ENCODE results near the gene UQCC2.

UQCC2 gene

DNA sequence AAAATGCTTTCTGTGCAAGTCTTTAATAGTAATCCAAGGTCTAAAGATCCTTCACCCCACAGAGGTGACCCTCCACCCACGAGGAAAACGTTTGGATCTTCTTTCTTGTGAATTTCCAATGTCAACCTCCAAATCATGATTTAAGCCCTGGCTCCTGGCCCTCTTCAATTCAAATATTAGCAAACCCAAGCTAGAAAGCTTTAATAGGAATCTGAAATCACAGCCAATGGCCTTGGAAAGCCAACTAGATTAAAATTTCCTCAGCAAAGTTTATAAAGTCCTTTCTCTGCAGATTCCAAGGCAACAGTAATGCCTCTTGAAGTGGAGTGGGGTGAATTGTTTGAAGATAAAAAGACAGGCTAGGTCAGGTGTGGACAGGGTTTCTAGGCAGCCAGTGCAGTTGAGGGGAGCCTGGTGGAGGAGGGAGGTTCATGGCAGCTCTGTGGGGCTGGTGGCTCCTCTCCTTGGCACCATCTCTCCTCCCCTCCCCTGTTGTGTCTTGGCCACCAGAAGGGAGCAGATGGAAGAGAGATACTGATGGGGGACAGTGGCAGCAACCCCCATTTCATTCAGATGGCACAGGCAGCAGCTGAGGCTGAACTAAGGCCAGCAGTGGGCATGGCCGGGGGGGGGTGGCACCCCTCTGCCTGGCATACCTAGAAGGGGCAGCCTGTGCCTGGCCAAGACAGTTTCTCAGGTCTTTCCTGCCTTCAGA, 12.0 kb upstream of the UQCC2 start:
- no peaks in the 10 kb centered on the region for H3K9me3 ChIP-seq (ENCODE audit: low read length)
- TF ChIP-seq, protein P1, sequence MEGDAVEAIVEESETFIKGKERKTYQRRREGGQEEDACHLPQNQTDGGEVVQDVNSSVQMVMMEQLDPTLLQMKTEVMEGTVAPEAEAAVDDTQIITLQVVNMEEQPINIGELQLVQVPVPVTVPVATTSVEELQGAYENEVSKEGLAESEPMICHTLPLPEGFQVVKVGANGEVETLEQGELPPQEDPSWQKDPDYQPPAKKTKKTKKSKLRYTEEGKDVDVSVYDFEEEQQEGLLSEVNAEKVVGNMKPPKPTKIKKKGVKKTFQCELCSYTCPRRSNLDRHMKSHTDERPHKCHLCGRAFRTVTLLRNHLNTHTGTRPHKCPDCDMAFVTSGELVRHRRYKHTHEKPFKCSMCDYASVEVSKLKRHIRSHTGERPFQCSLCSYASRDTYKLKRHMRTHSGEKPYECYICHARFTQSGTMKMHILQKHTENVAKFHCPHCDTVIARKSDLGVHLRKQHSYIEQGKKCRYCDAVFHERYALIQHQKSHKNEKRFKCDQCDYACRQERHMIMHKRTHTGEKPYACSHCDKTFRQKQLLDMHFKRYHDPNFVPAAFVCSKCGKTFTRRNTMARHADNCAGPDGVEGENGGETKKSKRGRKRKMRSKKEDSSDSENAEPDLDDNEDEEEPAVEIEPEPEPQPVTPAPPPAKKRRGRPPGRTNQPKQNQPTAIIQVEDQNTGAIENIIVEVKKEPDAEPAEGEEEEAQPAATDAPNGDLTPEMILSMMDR (IDR thresholded peaks at IDR 0.05; ENCODE audit: low read length), result no peak
- H3K9ac ChIP-seq (ENCODE audit: low read length), result no peak overlapping the region
- no peaks in the 10 kb centered on the region; the same call in 1 of the 2 replicates for H3K27me3 ChIP-seq (ENCODE audit: insufficient read depth, low read length)
- no peak overlapping the region for H2AFZ ChIP-seq (ENCODE audit: low read length)
- no peaks in the 10 kb centered on the region for H4K20me1 ChIP-seq (ENCODE audit: insufficient read depth, low read length)
- no peaks in the 10 kb centered on the region for H3K9me2 ChIP-seq (ENCODE audit: low read depth, low read length)
- H3F3A ChIP-seq (ENCODE audit: insufficient read depth, low read length), result no peaks in the 10 kb centered on the region
- no peak overlapping the region for H3K4me2 ChIP-seq (ENCODE audit: low read length)
- H3K4me1 ChIP-seq (ENCODE audit: insufficient read depth, low read length, severe bottlenecking), result no peaks in the 10 kb centered on the region
- no peak overlapping the region for H3K27ac ChIP-seq (ENCODE audit: low read depth, low read length, poor library complexity, severe bottlenecking)
- no peaks in the 10 kb centered on the region for H3K36me3 ChIP-seq (ENCODE audit: insufficient read depth, low read length)
- no peaks in the 10 kb centered on the region for H3K79me2 ChIP-seq (ENCODE audit: insufficient read depth, low read length)
- no peak overlapping the region for H3K4me3 ChIP-seq (ENCODE audit: low read depth, low read length, poor library complexity, severe bottlenecking)

DNA sequence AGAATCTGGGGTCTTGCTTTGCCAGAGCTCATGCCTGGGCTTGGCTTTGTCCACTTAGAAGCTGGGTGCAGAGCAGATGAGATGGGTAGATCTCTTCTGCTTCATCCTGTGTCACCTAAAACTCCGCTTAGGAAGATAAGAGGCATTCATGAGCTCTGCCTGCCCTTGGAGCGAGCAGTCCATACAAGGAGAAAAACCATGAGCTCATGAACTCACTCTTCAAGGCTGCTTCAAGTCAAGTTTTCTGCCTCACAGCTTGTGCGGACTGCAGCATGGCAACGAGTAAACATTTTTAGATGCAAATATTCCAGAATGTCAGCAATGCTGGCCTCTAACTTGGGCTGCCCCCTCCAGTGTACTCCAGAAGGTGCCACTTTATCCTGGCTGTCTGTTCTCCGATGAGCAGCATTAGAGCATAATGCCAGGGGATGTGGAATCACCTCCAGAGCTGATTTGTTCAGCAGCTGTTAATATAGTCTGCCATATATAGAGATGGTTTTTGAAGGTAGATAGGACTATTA, 10.7 kb upstream of the UQCC2 start:
- no peaks in the 10 kb centered on the region for H3K9me3 ChIP-seq (ENCODE audit: low read length)
- no peak overlapping the region for H3K4me2 ChIP-seq (ENCODE audit: low read length)
- TF ChIP-seq, protein P1 (IDR thresholded peaks at IDR 0.05; ENCODE audit: low read length), result no peak
- TF ChIP-seq EZH2 (IDR thresholded peaks at IDR 0.05; ENCODE audit: borderline replicate concordance, low read length), result no peak
- no peak overlapping the region for H2AFZ ChIP-seq (ENCODE audit: low read length)
- no peaks in the 10 kb centered on the region for H3K9me2 ChIP-seq (ENCODE audit: low read depth, low read length)
- H3K4me3 ChIP-seq (ENCODE audit: low read depth, low read length, poor library complexity, severe bottlenecking), result no peak overlapping the region
- H3K27me3 ChIP-seq (ENCODE audit: insufficient read depth, low read length), result no peaks in the 10 kb centered on the region; the same call in 1 of the 2 replicates
- H4K20me1 ChIP-seq (ENCODE audit: insufficient read depth, low read length), result no peaks in the 10 kb centered on the region
- no peak overlapping the region for H3K9ac ChIP-seq (ENCODE audit: low read length)
- no peaks in the 10 kb centered on the region for H3F3A ChIP-seq (ENCODE audit: insufficient read depth, low read length)
- no peak overlapping the region for H3K27ac ChIP-seq (ENCODE audit: low read depth, low read length, poor library complexity, severe bottlenecking)
- H3K36me3 ChIP-seq (ENCODE audit: insufficient read depth, low read length), result no peaks in the 10 kb centered on the region
- no peaks in the 10 kb centered on the region for H3K79me2 ChIP-seq (ENCODE audit: insufficient read depth, low read length)
- no peaks in the 10 kb centered on the region for H3K4me1 ChIP-seq (ENCODE audit: insufficient read depth, low read length, severe bottlenecking)

DNA sequence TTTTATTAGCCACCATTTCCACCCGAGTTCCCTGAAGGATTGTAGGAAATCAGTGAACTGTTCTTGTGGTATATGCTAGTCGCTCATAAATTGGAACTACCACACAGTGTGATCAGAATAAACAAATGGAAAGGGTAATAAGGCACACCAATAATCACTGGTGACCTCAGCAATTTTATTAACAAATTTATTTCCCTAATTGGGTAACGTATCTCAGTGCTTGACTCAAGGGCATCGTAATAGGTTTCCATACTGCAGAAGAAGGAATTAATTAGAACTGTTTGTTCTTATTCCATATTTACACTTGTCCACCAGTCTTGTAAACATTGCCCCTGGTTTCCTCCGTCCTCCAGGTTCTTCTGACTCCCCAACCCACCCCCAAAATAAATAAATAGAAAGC, 10.0 kb upstream of the UQCC2 start:
- Histone ChIP-seq H3K4me2 (ENCODE audit: low read length) (no peak overlapping the region), H3K9me3 (ENCODE audit: low read length) (no peaks in the 10 kb centered on the region), H3K9ac (ENCODE audit: low read length) (no peak overlapping the region), H3K4me3 (ENCODE audit: low read depth, low read length, poor library complexity, severe bottlenecking) (no peak overlapping the region), H2AFZ (ENCODE audit: low read length) (no peak overlapping the region), H4K20me1 (ENCODE audit: insufficient read depth, low read length) (no peaks in the 10 kb centered on the region), H3F3A (ENCODE audit: insufficient read depth, low read length) (no peaks in the 10 kb centered on the region), H3K36me3 (ENCODE audit: insufficient read depth, low read length) (no peaks in the 10 kb centered on the region), H3K27me3 (ENCODE audit: insufficient read depth, low read length) (no peaks in the 10 kb centered on the region; the same call in 1 of the 2 replicates), H3K79me2 (ENCODE audit: insufficient read depth, low read length) (no peaks in the 10 kb centered on the region), H3K9me2 (ENCODE audit: low read depth, low read length) (no peaks in the 10 kb centered on the region), H3K4me1 (ENCODE audit: insufficient read depth, low read length, severe bottlenecking) (no peaks in the 10 kb centered on the region), H3K27ac (ENCODE audit: low read depth, low read length, poor library complexity, severe bottlenecking) (no peak overlapping the region)
- TF ChIP-seq, protein P1 (IDR thresholded peaks at IDR 0.05; ENCODE audit: low read length), result no peak
- no peak for TF ChIP-seq EZH2 (IDR thresholded peaks at IDR 0.05; ENCODE audit: borderline replicate concordance, low read length)
